ENCODE measurements around the gene PNKP. TPM values are rescaled to one million over a fixed set of nuclear protein-coding genes. Genes with fewer than 3 reads are reported as not detected.
A peak's percentile ranks its signal among the peaks of the same experiment; 100 is the strongest.

The PNKP gene
- 70.7 and 90.3 TPM in 2 replicates for total RNA-seq (2022)
- percentile 71 among the genes with signal in this experiment for Bru-seq, nascent RNA
- BruChase-seq, experiment 1, labeled RNA remaining after a 6-hour chase = percentile 68 among the genes with signal in this experiment
- BruChase-seq, experiment 2, labeled RNA remaining after a 2-hour chase = percentile 67 among the genes with signal in this experiment
- long read RNA-seq, transcript PNKP-201 (17 exons, 2,041 nt) = major isoform, 33 of 58 reads
- long read RNA-seq, transcript PNKP-207 (16 exons, 1,665 nt) = minor isoform, 6 of 58 reads
- long read RNA-seq, partial matches to known transcripts = 3 of 58 reads
- long read RNA-seq, other reads (novel, unspliced or antisense) = 14 of 58 reads

GRCh38 chr19:49866933-49867782 lies at the start of gene PNKP:
TSS of gene PNKP (minus strand) at chr19:49867576. CDS start at chr19:49867204, 372 bp downstream.
- intact Hi-C loops (cut with micrococcal nuclease) = loop anchor here (5.0 kb wide), 1 partner anchor 50 kb away; the partner anchor contains the start of gene MED25
- Mint-ChIP-seq H3K4me3 (ENCODE audit: unreplicated experiment) (no peak within 1 kb of the TSS), H3K27ac (ENCODE audit: low read depth, unreplicated experiment) (peak within 1 kb of the TSS; percentile 96)

DNA sequence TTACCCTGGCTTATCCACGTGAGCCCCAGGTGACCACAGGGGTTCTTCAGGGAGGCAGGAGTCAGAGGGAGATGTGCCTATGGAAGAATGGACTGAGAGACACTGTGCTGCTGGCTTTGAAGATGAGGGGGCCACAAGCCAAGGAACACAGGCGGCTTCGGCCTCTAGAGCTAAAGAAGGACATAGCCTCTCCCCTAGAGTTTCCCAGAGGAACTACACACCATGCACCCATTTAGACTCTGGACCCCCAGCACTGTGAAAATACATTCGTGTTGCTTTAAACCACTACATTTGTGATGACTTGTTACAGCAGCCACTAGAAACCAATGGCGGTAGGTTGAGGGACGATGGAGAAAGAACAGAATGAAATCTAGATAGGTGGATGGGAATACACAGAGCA lies 47.9 kb upstream of the PNKP start:
- CTCF ChIA-PET = no interaction called here
- no peak for DNase-seq (ENCODE audit: unreplicated experiment)
- intact Hi-C loops (cut with micrococcal nuclease) = no loop called here
- H3K36me3 Mint-ChIP-seq (ENCODE audit: insufficient read depth, unreplicated experiment) = peaks cover 59% of the 10 kb centered on the region
- H3K4me1 Mint-ChIP-seq (ENCODE audit: insufficient read depth, unreplicated experiment) = peaks cover 9% of the 10 kb centered on the region
- no peaks in the 10 kb centered on the region for H3K9me3 Mint-ChIP-seq (ENCODE audit: unreplicated experiment)
- no TSS peak for BruUV-seq (replicated peaks)
- no peak overlapping the region for H3K4me3 Mint-ChIP-seq (ENCODE audit: unreplicated experiment)
- no peak overlapping the region for H3K27ac Mint-ChIP-seq (ENCODE audit: low read depth, unreplicated experiment)
- POLR2A ChIA-PET = no interaction called here
- H3K27me3 Mint-ChIP-seq (ENCODE audit: insufficient read depth, unreplicated experiment) = no peaks in the 10 kb centered on the region
- TF ChIP-seq, protein P1, sequence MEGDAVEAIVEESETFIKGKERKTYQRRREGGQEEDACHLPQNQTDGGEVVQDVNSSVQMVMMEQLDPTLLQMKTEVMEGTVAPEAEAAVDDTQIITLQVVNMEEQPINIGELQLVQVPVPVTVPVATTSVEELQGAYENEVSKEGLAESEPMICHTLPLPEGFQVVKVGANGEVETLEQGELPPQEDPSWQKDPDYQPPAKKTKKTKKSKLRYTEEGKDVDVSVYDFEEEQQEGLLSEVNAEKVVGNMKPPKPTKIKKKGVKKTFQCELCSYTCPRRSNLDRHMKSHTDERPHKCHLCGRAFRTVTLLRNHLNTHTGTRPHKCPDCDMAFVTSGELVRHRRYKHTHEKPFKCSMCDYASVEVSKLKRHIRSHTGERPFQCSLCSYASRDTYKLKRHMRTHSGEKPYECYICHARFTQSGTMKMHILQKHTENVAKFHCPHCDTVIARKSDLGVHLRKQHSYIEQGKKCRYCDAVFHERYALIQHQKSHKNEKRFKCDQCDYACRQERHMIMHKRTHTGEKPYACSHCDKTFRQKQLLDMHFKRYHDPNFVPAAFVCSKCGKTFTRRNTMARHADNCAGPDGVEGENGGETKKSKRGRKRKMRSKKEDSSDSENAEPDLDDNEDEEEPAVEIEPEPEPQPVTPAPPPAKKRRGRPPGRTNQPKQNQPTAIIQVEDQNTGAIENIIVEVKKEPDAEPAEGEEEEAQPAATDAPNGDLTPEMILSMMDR (IDR thresholded peaks at IDR 0.05; ENCODE audit: unreplicated experiment) = no peak

More at GRCh38 chr19:49866933-49867782, at the start of gene PNKP:
- peaks cover 5% of the 10 kb centered on the region for H3K4me1 Mint-ChIP-seq (ENCODE audit: insufficient read depth, unreplicated experiment)
- TF ChIP-seq, protein P1 (IDR thresholded peaks at IDR 0.05; ENCODE audit: unreplicated experiment) = no peak
- ChIA-PET CTCF (interaction anchor here (0.7 kb wide), 1 partner anchor 9 kb away, joined by 3 read pairs; no protein-coding TSS in a partner anchor), POLR2A (interaction anchor here (0.6 to 6.7 kb wide), 19 partner anchors 8 to 1079 kb away, joined by 3 to 78 read pairs (median 5); partner anchors contain the start of genes AKT1S1, AP2A1, ATF5 and FUZ)
- no peaks in the 10 kb centered on the region for H3K27me3 Mint-ChIP-seq (ENCODE audit: insufficient read depth, unreplicated experiment)
- H3K9me3 Mint-ChIP-seq (ENCODE audit: unreplicated experiment) = no peaks in the 10 kb centered on the region
- H3K36me3 Mint-ChIP-seq (ENCODE audit: insufficient read depth, unreplicated experiment) = peaks cover 58% of the 10 kb centered on the region
- DNase-seq (ENCODE audit: unreplicated experiment) = peak; percentile 93
- no TSS peak for BruUV-seq (replicated peaks)

DNA sequence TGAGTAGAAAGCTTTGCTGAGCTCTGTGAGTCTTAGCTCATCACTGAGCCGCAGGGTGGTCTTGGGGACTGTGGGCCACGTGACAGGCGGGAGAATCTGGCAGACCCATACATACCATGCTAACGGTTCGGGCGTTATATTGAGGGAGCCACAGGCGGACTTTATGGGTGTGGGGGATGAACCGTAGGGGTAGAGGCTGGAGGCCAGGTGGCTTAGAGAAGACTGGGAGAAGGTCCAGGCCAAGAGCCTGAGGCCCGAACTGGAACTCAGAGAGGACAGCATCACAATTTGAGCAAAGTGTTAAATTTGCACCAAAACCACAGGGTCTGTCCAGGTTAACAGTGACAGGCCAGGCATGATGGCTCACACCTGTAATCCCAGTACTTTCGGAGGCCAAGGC lies 46.3 kb upstream of the PNKP start:
- intact Hi-C loops (cut with micrococcal nuclease) = no loop called here
- DNase-seq (ENCODE audit: unreplicated experiment) = no peak
- ChIA-PET CTCF (interaction anchor here (0.6 kb wide), 1 partner anchor 11 kb away, joined by 3 read pairs; no protein-coding TSS in a partner anchor), POLR2A (no interaction called here)
- Mint-ChIP-seq H3K9me3 (ENCODE audit: unreplicated experiment) (no peaks in the 10 kb centered on the region), H3K27me3 (ENCODE audit: insufficient read depth, unreplicated experiment) (no peaks in the 10 kb centered on the region), H3K4me3 (ENCODE audit: unreplicated experiment) (no peak overlapping the region), H3K27ac (ENCODE audit: low read depth, unreplicated experiment) (no peak overlapping the region), H3K4me1 (ENCODE audit: insufficient read depth, unreplicated experiment) (peaks cover 9% of the 10 kb centered on the region), H3K36me3 (ENCODE audit: insufficient read depth, unreplicated experiment) (peaks cover 57% of the 10 kb centered on the region)
- no TSS peak for BruUV-seq (replicated peaks)
- TF ChIP-seq, protein P1 (IDR thresholded peaks at IDR 0.05; ENCODE audit: unreplicated experiment) = no peak
